HG03139 (cell line): ENCODE results near the gene BACH1.

Source experiments
- ATAC-seq: cut with Tn5 transposase; IDR thresholded peaks from one replicate; pipeline ENCODE4 v1.9.1; 2021; ENCODE audit not compliant: unreplicated experiment

Gene BACH1

GRCh38 chr21:29313662-29314408 lies 15.1 kb downstream of the BACH1 start:
- ATAC-seq = no peak

DNA sequence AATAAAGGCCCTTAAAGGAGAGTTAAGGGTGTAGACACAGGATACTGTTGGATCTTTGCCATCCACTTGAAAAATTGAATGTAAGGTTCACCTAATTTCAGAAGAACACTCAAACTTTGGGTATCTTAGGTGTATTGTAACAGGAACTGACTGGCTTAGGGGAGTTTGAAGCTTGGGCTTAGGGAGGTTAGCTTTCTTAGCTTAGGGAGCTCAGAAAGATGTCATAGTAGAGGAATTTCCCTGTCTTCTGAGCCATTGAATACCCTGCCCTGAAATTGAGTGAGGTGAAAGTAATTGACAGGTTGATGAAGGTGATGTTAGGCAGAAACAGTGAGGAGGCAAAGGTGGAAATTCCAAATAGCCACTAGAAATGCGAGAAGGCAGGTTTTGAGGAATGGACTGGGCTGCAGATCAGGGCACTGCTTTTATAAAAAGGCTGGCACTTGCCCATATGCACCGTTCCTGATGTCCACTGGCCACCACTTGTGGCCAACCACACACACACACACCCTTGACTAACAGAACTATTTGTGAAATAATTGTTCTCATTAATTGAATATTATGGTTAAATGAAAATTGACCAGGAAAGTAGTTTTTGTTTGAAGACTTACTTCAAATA lies 16.5 kb downstream of the BACH1 start:
- no peak for ATAC-seq

- ATAC-seq = no peak
Observed at GRCh38 chr21:29316029-29316742, 17.5 kb downstream of the BACH1 start.

GRCh38 chr21:29316806-29317205 lies 18.1 kb downstream of the BACH1 start:
- no peak for ATAC-seq

DNA sequence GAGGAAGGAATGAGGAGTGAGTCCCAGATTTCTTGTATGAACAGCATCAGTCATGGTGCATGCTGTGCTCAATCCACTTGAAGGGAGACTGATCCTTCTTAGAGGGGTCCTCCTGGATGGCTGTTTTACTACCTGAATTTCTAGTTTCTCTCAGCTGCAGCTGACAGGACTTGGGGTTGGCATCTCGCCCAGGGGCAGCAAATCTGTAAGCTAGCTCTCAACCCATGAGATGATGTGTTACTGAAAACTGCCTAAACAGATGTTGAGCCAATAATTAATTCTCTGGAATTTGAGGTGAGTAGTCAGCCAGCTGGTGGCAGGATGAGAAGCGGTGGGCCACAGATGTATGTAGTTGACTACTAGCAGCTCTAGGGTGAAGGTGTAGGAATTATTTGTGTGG lies 19.6 kb downstream of the BACH1 start:
- no peak for ATAC-seq

DNA sequence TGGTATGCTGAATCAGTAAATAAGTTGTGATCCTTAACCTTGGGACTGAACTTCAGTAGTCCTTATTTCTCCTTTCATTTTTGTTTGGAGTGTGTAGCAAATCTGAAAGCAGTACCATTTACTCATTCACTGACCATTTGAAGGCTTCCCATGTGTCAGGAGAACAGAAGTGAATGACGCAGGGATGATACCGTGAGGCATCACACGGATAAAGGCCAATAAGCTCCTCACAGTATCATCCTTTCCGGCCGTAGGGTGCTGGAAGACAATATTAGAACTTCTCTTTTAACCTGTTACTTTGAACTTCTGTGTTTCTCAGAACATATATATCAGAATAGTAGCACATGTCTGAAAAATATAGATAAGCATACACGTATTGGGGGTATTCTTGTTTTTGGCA lies 21.3 kb downstream of the BACH1 start:
- no peak for ATAC-seq

DNA sequence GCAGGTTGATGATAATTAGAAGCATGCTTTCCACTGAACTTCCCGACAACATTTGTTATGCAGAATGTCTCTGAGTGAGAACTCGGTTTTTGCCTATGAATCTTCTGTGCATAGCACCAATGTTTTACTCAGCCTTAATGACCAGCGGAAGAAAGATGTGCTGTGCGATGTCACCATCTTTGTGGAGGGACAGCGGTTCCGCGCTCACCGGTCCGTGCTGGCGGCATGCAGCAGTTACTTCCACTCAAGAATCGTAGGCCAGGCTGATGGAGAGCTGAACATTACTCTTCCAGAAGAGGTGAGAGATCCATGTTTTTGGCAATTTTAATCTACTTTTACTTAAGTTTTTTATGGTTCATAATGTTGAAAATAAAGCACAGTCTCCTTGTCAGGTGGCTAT lies 22.5 kb downstream of the BACH1 start:
- ATAC-seq = no peak

DNA sequence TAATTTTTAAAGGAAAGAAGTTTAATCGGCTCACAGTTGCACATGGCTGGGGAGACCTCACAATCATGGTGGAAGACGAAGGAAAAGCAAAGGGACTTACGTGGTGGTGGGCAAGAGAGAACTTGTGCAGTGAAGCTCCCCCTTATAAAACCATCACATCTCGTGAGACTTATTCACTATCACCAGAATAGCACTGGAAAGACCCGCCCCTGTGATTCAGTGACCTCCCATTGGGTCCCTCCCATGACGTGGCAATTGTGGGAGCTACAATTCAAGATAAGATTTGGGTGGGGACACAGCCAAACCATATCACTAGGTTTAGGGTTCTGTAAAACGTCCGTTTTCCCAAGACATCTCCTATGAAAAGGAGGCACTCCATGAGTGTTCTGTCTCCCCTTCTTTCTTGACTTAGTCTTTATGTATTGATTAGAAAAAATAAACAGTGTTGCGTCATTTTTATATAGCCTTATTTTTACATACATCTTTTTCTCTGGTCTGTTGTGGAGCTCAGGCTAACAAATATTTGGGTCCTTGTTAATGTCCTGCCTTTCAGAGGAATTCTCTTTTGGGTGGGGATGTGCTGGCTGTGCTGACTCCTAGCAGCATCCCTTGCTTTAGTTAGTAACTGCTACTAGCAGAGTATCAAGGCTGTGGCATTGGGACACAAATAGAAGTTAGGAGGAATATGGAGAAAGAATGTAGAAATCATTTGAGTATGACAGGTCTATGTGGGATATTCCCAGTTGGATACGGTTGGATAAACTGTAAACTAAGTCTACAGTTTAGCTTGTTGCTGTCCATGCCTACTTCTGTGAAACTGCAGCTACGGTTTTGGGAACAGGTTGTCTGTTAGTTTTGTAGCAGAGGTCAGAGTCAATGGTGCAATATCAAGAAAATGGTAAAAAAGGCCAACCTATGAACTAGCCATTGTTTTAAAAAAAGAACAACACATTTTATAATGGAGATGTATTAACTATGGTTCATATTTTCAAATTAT lies 23.5 kb downstream of the BACH1 start:
- ATAC-seq = no peak

DNA sequence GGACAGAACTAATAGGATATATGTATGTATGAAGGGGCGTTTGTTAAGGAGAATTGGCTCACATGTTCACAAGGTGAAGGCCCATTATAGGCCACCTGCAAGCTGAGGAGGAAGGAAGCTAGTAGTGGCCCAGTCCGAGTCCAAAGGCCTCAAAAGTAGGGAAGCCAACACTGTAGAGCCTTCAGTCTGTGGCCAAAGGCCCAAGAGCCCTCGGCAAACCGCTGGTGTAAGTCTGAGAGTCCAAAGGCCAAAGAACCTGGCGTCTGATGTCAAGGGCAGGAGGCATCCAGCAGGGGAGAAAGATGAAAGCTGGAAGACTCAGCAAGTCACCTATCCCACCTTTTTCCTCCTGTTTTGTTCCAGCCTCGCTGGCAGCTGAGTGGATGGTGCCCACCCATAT lies 24.5 kb downstream of the BACH1 start:
- no peak for ATAC-seq

GRCh38 chr21:29326914-29327554 lies 28.3 kb downstream of the BACH1 start:
- ATAC-seq = no peak

DNA sequence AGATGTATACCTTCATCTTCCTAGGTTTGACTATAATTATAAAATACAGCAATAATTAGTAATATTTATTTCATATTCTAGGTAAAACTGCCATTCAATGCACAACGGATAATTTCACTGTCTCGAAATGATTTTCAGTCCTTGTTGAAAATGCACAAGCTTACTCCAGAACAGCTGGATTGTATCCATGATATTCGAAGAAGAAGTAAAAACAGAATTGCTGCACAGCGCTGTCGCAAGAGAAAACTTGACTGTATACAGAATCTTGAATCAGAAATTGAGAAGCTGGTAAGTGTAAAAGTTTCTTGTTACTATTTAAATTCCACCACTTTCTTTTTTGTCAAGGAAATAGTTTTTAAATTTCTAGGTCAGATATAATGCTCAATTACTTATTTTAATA lies 30.7 kb downstream of the BACH1 start:
- no peak for ATAC-seq

DNA sequence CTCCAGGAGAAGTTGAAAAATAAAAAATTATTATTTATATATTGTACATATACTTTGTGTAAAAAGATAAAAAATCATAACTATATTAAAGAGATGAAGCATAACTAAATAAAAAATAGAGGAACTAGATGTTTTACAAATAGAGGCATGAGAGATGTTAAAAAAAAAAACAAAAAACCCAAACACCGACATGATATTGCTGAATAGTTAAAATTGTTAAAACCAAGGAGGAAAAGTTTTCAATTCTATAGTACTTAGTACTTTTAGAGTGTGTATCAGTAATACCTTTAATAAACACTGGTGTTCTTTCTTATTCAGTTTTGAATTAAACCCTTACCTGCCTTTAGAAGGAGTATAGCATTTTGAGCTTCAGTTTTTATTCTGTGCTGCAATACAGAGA lies 32.1 kb downstream of the BACH1 start:
- no peak for ATAC-seq

DNA sequence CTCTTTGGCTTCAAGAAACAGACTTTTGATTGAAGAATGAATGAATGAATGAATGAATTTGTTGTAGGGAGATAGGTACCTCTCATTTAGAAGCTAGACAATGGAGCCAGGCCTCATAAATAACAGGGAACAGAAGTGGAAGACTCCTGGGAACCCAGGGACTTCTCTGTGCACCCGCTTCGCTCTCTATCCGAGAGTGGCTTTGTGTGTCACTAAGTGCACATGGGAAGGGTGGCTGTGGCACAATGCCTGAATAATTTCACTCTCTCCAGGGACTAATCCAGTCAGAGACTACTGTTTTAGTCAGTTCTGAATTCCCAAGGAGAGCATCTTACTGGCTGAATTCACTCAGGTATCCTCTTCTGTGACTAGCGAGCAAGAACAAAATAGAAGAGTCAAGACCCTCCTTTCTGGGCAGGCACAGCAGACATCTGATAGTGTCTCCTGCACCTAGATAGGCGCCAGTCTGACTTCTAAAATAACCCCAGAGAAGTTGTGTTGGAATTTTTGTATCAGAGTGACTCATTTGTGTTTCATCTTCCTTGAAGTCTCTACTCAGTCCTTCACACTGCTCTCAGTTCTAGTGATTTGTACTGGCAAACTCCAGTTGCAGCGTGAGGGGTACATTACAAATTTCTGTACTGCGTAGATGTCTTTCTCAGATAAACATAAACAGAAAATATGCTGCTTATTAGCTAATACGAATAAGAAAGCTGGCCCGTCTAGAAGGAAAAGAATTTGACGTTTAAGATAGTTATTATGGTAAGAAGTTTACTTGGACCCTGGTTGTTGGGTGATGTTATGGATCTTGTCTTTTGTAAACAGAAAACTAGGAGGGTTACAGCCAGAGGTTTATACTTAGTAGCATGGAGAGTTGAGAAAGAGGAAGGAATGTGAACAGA lies 34.0 kb downstream of the BACH1 start:
- ATAC-seq = no peak

DNA sequence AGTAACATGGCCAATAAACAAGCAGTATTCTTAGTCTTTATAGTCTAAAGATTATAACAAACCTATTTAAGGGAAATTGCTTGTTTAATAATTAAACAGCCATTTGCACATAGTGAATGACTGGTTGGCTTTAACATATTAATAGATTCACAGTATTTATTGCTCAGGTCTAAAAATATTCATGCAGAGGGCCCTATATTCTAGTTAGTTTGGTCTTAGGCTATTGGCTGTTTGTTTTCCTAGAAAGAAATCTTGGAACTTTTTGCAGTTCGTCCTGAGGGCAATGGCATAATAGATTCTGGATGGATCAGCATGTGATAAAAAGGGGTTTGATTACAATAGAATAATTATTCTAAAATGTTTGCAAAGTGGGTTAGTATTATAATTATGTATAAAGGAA lies 34.7 kb downstream of the BACH1 start:
- ATAC-seq = no peak

DNA sequence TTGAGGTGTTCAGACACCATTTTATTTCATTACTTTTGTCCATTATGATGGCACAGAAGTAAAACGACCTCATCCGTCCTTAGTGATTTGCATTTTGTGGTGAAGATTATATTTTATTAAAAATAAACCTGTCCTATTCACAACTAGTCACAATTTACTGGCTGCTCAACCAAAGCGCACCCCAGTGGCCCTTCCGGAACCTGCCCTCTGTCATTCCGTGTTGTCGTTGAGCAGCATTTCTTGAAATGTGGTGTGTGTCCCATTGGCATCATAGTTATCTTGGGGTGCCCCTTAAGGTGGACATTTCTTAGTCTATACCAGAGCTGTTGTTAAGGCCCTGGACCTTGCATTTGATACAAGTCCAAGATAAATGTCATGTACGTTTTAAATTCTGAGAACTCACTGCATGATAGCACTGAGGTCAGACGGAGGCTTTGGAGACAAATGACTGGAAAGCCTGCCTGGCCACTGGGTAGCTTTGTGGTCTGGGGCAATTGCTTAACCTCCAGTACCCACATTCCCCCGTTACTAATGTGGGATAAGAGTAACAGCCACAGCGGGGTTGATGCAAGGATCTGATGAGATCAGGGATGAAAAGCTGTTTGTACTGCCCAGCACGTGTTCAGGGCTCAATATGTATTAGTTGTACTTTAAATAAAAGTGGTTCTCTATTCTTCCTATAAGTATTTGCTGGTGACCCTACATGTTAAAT lies 36.2 kb downstream of the BACH1 start:
- no peak for ATAC-seq

- ATAC-seq = no peak
Observed at GRCh38 chr21:29335720-29336119, 37.0 kb downstream of the BACH1 start.

DNA sequence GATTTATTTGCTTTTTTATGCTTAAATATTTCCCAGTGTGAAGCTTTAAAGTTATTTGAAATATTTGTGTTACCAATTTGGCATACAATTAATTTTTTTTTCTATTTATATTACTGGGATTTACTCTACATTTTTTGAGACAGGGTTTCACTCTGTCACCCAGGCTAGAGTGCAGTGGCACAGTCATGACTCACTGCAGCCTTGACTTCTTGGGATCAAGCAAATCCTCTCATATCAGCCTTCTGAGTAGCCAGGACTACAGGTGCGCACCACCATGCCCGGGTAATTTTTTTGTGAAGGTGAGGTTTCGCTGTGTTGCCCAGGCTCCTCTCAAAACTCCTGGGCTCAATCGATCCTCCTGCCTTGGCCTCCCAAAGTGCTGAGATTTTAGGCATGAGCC lies 39.5 kb downstream of the BACH1 start:
- ATAC-seq = no peak

GRCh38 chr21:29340228-29340627 lies 41.5 kb downstream of the BACH1 start:
- ATAC-seq = no peak

DNA sequence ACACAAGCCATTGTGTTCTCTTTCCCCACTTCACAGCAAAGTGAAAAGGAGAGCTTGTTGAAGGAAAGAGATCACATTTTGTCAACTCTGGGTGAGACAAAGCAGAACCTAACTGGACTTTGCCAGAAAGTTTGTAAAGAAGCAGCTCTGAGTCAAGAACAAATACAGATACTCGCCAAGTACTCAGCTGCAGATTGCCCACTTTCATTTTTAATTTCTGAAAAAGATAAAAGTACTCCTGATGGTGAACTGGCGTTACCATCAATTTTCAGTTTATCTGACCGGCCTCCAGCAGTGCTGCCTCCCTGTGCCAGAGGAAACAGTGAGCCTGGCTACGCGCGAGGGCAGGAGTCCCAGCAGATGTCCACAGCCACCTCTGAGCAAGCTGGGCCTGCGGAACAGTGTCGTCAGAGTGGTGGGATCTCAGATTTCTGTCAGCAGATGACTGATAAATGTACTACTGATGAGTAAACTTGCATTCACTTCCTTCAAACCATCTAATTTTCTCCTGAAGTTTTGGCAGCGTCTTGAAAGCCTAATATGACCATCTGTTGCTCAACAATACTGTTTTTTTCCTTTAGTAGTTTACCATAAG lies 43.7 kb downstream of the BACH1 start:
- ATAC-seq = no peak
